GM21528 (cell line): ENCODE measurements around the gene CLSTN2.

Source experiments
- ATAC-seq: cut with Tn5 transposase; IDR thresholded peaks from one replicate; pipeline ENCODE4 v1.9.1; 2021; ENCODE audit warnings: mild to moderate bottlenecking, moderate library complexity; ENCODE audit not compliant: unreplicated experiment, low FRiP score

The CLSTN2 gene

GRCh38 chr3:139994891-139995290, 59.9 kb downstream of the CLSTN2 start:
- ATAC-seq, result no peak

- ATAC-seq, result no peak
Measured at GRCh38 chr3:140004271-140004670, 69.3 kb downstream of the CLSTN2 start.

- no peak for ATAC-seq
Measured at GRCh38 chr3:140006331-140006730, 71.3 kb downstream of the CLSTN2 start.

GRCh38 chr3:140007081-140007480, 72.1 kb downstream of the CLSTN2 start:
- no peak for ATAC-seq

GRCh38 chr3:140007911-140008869, 73.2 kb downstream of the CLSTN2 start:
- ATAC-seq, result no peak

- no peak for ATAC-seq
Measured at GRCh38 chr3:140010391-140010790, 75.4 kb downstream of the CLSTN2 start.

GRCh38 chr3:140011086-140011485, 76.1 kb downstream of the CLSTN2 start:
- no peak for ATAC-seq

- no peak for ATAC-seq
Measured at GRCh38 chr3:140011611-140012277, 76.8 kb downstream of the CLSTN2 start.

GRCh38 chr3:140013220-140013619, 78.2 kb downstream of the CLSTN2 start:
- no peak for ATAC-seq

GRCh38 chr3:140014831-140015495, 80.0 kb downstream of the CLSTN2 start:
- ATAC-seq, result no peak

- ATAC-seq, result no peak
Measured at GRCh38 chr3:140015741-140016140, 80.8 kb downstream of the CLSTN2 start.

- no peak for ATAC-seq
Measured at GRCh38 chr3:140018556-140018955, 83.6 kb downstream of the CLSTN2 start.

GRCh38 chr3:140019946-140020345, 85.0 kb downstream of the CLSTN2 start:
- no peak for ATAC-seq

- no peak for ATAC-seq
Measured at GRCh38 chr3:140020541-140020940, 85.6 kb downstream of the CLSTN2 start.

- no peak for ATAC-seq
Measured at GRCh38 chr3:140021269-140021668, 86.3 kb downstream of the CLSTN2 start.

- no peak for ATAC-seq
Measured at GRCh38 chr3:140022066-140022770, 87.2 kb downstream of the CLSTN2 start.

GRCh38 chr3:140023616-140024530, 88.9 kb downstream of the CLSTN2 start:
- ATAC-seq, result no peak

- ATAC-seq, result no peak
Measured at GRCh38 chr3:140031170-140031569, 96.2 kb downstream of the CLSTN2 start.

GRCh38 chr3:140034058-140034457, 99.1 kb downstream of the CLSTN2 start:
- no peak for ATAC-seq
